ENCODE data around the gene BMPR2.
"Not testable (repeated sequence)": the region's sequence is repeated elsewhere in the genome, so short reads cannot be mapped to it uniquely, and the experiment has no call there.

BMPR2 gene

GRCh38 chr2:202455114-202455513 lies 79.0 kb downstream of the BMPR2 start:
- DNase-seq, result no peak

DNA sequence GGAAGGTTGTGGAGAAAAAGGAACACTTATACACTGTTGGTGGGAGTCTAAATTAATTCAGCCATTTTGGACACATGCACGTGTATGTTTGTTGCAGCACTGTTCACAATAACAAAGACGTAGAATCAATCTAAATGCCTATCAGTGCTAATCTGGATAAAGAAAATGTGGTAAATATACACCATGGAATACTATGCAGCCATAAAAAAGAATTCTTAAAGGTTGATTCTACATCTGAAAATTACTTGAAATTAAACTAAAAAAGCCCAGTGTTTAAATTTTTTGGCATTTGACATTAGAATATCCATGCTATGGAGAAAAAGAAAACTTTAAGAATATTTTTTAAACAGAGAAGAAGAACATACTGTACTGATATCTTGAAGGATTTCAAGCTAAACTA lies 84.0 kb downstream of the BMPR2 start:
- no peak for DNase-seq

- no peak for DNase-seq
Measured at GRCh38 chr2:202479090-202479489, 103.0 kb downstream of the BMPR2 start.

GRCh38 chr2:202479610-202480009 lies 103.5 kb downstream of the BMPR2 start:
- no peak for DNase-seq

- DNase-seq, result no peak
Measured at GRCh38 chr2:202486351-202486750, 110.2 kb downstream of the BMPR2 start.

DNA sequence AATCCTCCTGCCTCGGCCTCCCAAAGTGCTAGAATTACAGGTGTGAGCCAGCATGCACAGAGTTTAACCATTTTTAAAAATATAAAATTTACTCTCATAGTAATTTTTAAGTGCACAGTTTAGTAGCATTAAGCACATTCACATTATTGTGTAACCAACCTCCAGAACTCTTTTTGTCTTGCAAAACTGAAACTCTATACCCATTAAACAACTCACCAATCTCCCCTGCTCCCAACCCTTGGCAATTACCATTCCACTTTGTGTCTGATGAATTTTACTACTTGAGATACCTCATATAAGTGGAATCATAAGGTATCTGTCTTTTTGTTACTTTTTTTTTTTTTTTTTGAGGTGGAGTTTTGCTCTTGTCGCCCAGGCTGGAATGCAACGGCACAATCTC lies 112.5 kb downstream of the BMPR2 start:
- DNase-seq, result no peak

DNA sequence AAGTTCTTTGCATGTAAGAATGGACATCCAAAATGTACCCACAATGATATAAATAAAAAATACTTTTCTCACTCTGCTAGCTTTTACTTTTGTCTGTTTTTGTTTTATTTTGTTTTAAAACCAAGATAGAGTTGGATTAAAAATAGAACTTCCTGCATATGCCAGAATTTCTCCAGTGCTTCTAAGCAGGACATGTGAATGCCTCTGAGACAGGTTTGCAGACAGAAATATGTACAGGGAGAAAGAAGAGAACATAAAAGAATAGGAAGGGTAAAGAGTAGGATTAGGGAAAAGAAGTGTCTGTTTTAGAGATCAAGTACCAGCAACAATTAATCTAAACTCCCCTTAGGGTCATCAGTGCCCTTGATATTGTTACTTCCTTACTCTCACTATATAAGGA lies 114.4 kb downstream of the BMPR2 start:
- no peak for DNase-seq

GRCh38 chr2:202491514-202491913 lies 115.4 kb downstream of the BMPR2 start:
- peak; percentile 8 for DNase-seq

GRCh38 chr2:202494300-202495229 lies 118.4 kb downstream of the BMPR2 start:
- no peak for DNase-seq

DNA sequence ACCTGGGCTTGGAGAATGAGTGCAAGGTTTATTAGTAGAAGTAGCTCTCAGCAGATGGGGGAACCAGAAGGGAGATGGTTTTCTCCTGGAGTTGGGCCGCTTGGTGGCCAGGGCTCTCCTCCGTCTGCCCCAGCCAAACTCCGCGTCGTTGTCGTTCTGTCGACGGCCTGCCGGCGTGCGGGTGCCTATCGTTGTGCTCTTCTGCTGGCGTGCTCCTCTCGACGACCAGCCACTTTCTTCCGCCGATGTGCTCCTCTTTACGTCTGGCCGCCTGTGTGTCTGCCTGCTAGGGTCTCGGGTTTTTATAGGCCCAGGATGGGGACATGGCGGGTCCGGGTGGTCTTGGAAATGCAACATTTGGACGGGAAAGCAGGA lies 119.1 kb downstream of the BMPR2 start:
- DNase-seq, result no peak

GRCh38 chr2:202496835-202497472 lies 120.8 kb downstream of the BMPR2 start:
- DNase-seq, result not testable (repeated sequence)

DNA sequence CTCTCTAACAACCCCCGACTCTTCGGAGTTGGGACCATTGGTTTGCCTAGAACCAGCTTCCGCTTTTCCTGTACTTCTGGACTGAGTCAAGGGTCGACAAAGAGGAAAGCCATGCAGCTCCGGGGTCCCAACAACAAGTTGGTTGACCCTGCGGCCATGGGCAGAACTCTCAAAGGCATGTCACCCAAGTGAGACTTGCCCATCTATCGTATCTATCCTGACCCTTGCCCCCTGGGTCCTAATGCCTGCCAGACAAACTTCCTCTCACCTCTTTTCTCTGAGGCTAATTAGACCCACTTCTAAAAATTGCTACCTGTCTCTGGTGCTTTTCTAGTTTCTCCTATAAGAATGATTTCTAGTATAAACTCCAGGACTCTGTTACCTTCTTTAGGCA lies 121.3 kb downstream of the BMPR2 start:
- not testable (repeated sequence) for DNase-seq

GRCh38 chr2:202499841-202500240 lies 123.7 kb downstream of the BMPR2 start:
- DNase-seq, result not testable (repeated sequence)

DNA sequence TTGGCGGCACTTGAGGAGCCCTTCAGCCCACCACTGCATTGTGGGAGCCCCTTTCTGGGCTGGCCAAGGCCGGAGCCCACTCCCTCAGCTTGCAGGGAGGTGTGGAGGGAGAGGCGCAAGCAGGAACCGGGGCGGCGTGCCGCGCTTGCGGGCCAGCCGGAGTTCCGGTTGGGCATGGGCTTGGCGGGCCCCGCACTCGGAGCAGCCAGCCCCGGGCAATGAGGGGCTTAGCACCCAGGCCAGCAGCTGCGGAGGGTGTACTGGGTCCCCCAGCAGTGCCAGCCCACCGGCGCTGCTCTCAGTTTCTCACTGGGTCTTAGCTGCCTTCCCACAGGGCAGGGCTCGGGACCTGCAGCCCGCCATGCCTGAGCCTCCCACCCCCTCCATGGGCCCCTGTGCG lies 127.1 kb downstream of the BMPR2 start:
- not testable (repeated sequence) for DNase-seq

DNA sequence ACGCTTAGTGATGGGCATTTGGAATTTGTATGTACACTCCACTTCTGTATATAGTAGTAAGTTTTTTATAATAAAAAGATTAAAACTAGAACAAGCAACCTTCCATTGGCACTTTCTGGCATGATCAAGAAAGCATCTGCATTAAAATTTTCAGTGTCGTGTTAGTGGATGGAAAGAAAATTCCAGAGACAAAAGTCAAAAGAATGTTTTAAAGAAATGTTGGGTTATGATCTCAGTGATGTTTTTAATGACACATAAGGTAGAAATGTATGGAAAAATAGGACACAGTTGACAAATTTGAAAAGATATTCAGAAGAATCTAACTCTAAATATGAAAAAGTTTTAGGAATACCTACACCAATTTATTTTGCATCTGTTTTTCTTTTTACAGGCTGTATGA lies 132.6 kb downstream of the BMPR2 start:
- DNase-seq, result no peak

DNA sequence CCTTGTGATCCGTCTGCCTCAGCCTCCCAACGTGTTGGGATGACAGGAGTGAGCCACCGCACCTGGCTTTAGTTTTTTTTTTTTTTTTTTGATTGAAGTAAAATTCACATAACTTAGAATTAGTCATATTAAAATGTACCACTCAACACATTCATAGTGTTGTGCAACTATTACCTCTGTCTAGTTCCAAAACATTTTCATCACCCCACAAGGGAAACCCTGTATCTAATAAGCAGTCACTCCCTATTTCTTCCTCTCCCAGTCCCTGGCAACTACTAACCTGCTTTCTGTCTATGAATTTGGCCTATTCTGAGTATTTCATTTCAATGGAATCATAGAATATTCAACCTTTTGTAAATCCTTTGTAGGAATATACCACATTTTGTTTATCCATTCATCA lies 134.8 kb downstream of the BMPR2 start:
- no peak for DNase-seq

DNA sequence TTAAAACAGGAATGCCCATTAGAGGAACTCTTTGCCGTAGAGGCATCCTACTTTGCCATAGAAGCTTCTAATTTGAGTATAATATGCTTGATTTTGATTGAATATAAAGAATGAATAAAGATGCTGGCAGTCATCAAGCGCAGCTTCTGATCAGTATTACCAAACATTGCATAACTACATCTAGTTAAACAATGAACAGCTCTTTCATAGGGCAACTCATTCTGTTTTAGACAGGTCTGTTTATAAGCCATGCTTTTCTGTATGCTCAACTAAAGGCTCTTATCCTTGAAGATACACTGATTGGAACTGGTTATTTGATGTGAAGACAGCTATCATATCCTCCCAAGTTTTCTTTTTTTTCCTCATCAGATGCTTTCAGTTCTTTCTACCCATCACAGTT lies 136.0 kb downstream of the BMPR2 start:
- DNase-seq, result no peak

DNA sequence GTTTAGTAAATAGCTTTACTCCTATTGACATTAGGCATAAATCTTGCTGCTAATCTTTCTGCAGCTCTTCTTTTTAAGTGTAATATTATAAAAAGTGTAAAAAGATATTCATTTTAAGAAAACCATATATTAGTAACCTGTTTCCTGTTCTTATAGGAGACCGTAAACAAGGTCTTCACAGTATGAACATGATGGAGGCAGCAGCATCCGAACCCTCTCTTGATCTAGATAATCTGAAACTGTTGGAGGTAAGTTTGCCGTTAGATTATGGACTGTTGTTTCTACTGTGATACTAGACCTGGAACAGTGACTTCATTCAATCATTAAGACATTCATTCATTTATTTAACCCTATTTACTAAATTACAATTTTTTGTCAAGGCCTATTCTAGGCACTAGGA lies 138.6 kb downstream of the BMPR2 start:
- DNase-seq, result no peak

GRCh38 chr2:202519453-202519852 lies 143.3 kb downstream of the BMPR2 start:
- DNase-seq, result no peak

DNA sequence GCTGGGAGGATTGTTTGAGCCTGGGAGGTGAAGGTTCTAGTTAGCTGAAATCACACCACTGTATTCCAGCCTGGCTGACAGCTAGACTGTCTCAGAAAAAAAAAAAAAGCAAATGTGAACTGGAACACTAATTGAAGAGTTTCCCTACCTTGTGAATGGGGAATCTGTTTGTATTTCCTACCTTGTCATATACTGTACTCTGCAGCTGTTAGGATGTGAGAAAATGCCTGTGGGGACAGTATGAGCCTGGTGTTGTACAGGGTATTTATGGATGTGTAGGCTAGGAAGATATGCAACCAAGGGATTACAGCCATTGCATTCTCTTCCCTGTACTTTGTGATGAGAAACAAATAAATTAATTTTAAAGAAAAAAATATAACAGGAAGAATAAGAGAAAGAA lies 145.3 kb downstream of the BMPR2 start:
- no peak for DNase-seq

DNA sequence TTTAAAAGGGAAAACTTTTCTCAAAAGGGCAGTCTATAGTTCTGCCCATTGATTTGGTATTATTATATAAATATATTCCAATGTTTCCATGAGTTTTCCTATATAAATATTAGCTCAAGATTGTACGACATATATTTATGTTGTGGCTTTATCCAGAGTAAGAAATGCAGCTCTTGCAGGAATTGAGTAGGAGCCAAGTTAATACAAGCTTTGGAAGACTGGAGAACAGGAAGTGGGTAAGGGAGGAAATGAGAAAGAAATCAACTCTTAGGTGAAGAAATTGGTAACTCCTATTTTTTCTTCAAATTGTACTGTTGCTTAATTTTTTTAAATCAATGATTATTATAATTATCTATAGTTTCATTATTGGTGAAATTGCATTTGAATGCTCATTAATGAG lies 153.3 kb downstream of the BMPR2 start:
- DNase-seq, result no peak

- DNase-seq, result no peak
Measured at GRCh38 chr2:202530038-202530437, 153.9 kb downstream of the BMPR2 start.

DNA sequence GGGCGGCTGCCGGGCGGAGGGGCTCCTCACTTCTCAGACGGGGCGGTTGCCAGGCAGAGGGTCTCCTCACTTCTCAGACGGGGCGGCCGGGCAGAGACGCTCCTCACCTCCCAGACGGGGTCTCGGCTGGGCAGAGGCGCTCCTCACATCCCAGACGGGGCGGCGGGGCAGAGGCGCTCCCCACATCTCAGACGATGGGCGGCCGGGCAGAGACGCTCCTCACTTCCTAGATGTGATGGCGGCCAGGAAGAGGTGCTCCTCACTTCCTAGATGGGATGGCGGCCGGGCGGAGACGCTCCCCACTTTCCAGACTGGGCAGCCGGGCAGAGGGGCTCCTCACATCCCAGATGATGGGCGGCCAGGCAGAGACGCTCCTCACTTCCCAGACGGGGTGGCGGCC lies 159.2 kb downstream of the BMPR2 start:
- DNase-seq, result not testable (repeated sequence)

- no peak for DNase-seq
Measured at GRCh38 chr2:202541137-202541536, 165.0 kb downstream of the BMPR2 start.

- DNase-seq, result no peak
Measured at GRCh38 chr2:202542142-202542541, 166.0 kb downstream of the BMPR2 start.
